Measurements from ENCODE around the gene OTOA. TPM values are rescaled to one million over a fixed set of nuclear protein-coding genes. Genes with fewer than 3 reads are reported as not detected.
"Not testable (repeated sequence)": the region's sequence is repeated elsewhere in the genome, so short reads cannot be mapped to it uniquely, and the experiment has no call there.

Gene OTOA
- total and polyA plus RNA-seq, 4 donors = 0.21 to 0.32 TPM; not detected in 2

GRCh38 chr16:21708533-21709115 lies 44.9 kb downstream of the OTOA start:
- WGBS, 2 donors = 6 to 9% methylated on average over 10 of the region's 10 CpGs
- H3K27me3 ChIP-seq (ENCODE audit: control insufficient read depth in 1 of 2, insufficient read depth in 2 of 2, low read length in 1 of 2) = no peaks in the 10 kb centered on the region
- no peaks in the 10 kb centered on the region for H3K9me3 ChIP-seq (ENCODE audit: control insufficient read depth, low read length)
- no peak overlapping the region for H3K4me3 ChIP-seq (ENCODE audit: low read length in 2 of 2)
- ATAC-seq (ENCODE audit: low FRiP score) (peak; percentile 59), DNase-seq (peak; percentile 73 to 79)
- H3K27ac ChIP-seq (ENCODE audit: low read depth in 1 of 2, low read length in 2 of 2) = no peak overlapping the region
- no peaks in the 10 kb centered on the region for H3K36me3 ChIP-seq (ENCODE audit: control insufficient read depth in 1 of 2, insufficient read depth in 2 of 2, low read length in 1 of 2)
- H3K4me1 ChIP-seq (ENCODE audit: control insufficient read depth in 1 of 2, insufficient read depth in 2 of 2, low read length in 2 of 2) = no peaks in the 10 kb centered on the region
- intact Hi-C loops (cut with DNase I) = loop anchor here (5.0 to 10.0 kb wide), 2 partner anchors 51 to 54 kb away; partner anchors contain the start of gene IGSF6 (in 1 of the 2)

- Histone ChIP-seq H3K27ac (ENCODE audit: low read depth in 1 of 2, low read length in 2 of 2) (no peak overlapping the region), H3K27me3 (ENCODE audit: control insufficient read depth in 1 of 2, insufficient read depth in 2 of 2, low read length in 1 of 2) (no peaks in the 10 kb centered on the region), H3K36me3 (ENCODE audit: control insufficient read depth in 1 of 2, insufficient read depth in 2 of 2, low read length in 1 of 2) (no peaks in the 10 kb centered on the region), H3K4me1 (ENCODE audit: control insufficient read depth in 1 of 2, insufficient read depth in 2 of 2, low read length in 2 of 2) (no peaks in the 10 kb centered on the region), H3K9me3 (ENCODE audit: control insufficient read depth, low read length) (no peaks in the 10 kb centered on the region), H3K4me3 (ENCODE audit: low read length in 2 of 2) (no peak overlapping the region)
- DNase-seq (no peak), ATAC-seq (ENCODE audit: low FRiP score) (no peak)
- intact Hi-C loops (cut with DNase I) = loop anchor here in 1 of 2 donors (5.0 kb wide), 1 partner anchor 129 kb away; no protein-coding TSS in a partner anchor
- WGBS, 2 donors = 77 to 79% methylated on average over 4 of the region's 4 CpGs
Measured at GRCh38 chr16:21710938-21711337, 47.2 kb downstream of the OTOA start.

GRCh38 chr16:21713549-21714368 lies 50.0 kb downstream of the OTOA start:
- H3K4me3 ChIP-seq (ENCODE audit: low read length in 2 of 2) = no peak overlapping the region
- no peak overlapping the region for H3K27ac ChIP-seq (ENCODE audit: low read depth in 1 of 2, low read length in 2 of 2)
- ATAC-seq (ENCODE audit: low FRiP score) = no peak
- WGBS, 2 donors = 77 to 78% methylated on average over 5 of the region's 5 CpGs
- no peaks in the 10 kb centered on the region for H3K27me3 ChIP-seq (ENCODE audit: control insufficient read depth in 1 of 2, insufficient read depth in 2 of 2, low read length in 1 of 2)
- no peaks in the 10 kb centered on the region for H3K9me3 ChIP-seq (ENCODE audit: control insufficient read depth, low read length)
- intact Hi-C loops (cut with DNase I) = loop anchor here in 1 of 2 donors (5.0 kb wide), 1 partner anchor 131 kb away; no protein-coding TSS in a partner anchor
- H3K36me3 ChIP-seq (ENCODE audit: control insufficient read depth in 1 of 2, insufficient read depth in 2 of 2, low read length in 1 of 2) = no peaks in the 10 kb centered on the region
- no peaks in the 10 kb centered on the region for H3K4me1 ChIP-seq (ENCODE audit: control insufficient read depth in 1 of 2, insufficient read depth in 2 of 2, low read length in 2 of 2)
- no peak for DNase-seq

GRCh38 chr16:21714369-21714618 lies 50.5 kb downstream of the OTOA start:
- not testable (repeated sequence) for H3K27ac ChIP-seq (ENCODE audit: low read depth in 1 of 2, low read length in 2 of 2); ATAC-seq (ENCODE audit: low FRiP score); DNase-seq; H3K9me3 ChIP-seq (ENCODE audit: control insufficient read depth, low read length); H3K27me3 ChIP-seq (ENCODE audit: control insufficient read depth in 1 of 2, insufficient read depth in 2 of 2, low read length in 1 of 2); H3K4me3 ChIP-seq (ENCODE audit: low read length in 2 of 2); H3K4me1 ChIP-seq (ENCODE audit: control insufficient read depth in 1 of 2, insufficient read depth in 2 of 2, low read length in 2 of 2); H3K36me3 ChIP-seq (ENCODE audit: control insufficient read depth in 1 of 2, insufficient read depth in 2 of 2, low read length in 1 of 2)
- intact Hi-C loops (cut with DNase I) = loop anchor here in 1 of 2 donors (5.0 kb wide), 1 partner anchor 132 kb away; no protein-coding TSS in a partner anchor

GRCh38 chr16:21717608-21718007 lies 53.8 kb downstream of the OTOA start:
- no peak for ATAC-seq (ENCODE audit: low FRiP score)
- intact Hi-C loops (cut with DNase I) = no loop called here
- no peak overlapping the region for H3K4me3 ChIP-seq (ENCODE audit: low read length in 2 of 2)
- 70 to 73% methylated on average over 10 of the region's 10 CpGs for WGBS, 2 donors
- no peaks in the 10 kb centered on the region for H3K36me3 ChIP-seq (ENCODE audit: control insufficient read depth in 1 of 2, insufficient read depth in 2 of 2, low read length in 1 of 2)
- H3K27ac ChIP-seq (ENCODE audit: low read depth in 1 of 2, low read length in 2 of 2) = no peak overlapping the region
- H3K4me1 ChIP-seq (ENCODE audit: control insufficient read depth in 1 of 2, insufficient read depth in 2 of 2, low read length in 2 of 2) = no peaks in the 10 kb centered on the region
- H3K27me3 ChIP-seq (ENCODE audit: control insufficient read depth in 1 of 2, insufficient read depth in 2 of 2, low read length in 1 of 2) = no peaks in the 10 kb centered on the region
- no peaks in the 10 kb centered on the region for H3K9me3 ChIP-seq (ENCODE audit: control insufficient read depth, low read length)
- no peak for DNase-seq

- Histone ChIP-seq H3K4me3 (ENCODE audit: low read length in 2 of 2) (no peak overlapping the region), H3K27ac (ENCODE audit: low read depth in 1 of 2, low read length in 2 of 2) (no peak overlapping the region), H3K36me3 (ENCODE audit: control insufficient read depth in 1 of 2, insufficient read depth in 2 of 2, low read length in 1 of 2) (no peaks in the 10 kb centered on the region), H3K9me3 (ENCODE audit: control insufficient read depth, low read length) (no peaks in the 10 kb centered on the region), H3K27me3 (ENCODE audit: control insufficient read depth in 1 of 2, insufficient read depth in 2 of 2, low read length in 1 of 2) (no peaks in the 10 kb centered on the region), H3K4me1 (ENCODE audit: control insufficient read depth in 1 of 2, insufficient read depth in 2 of 2, low read length in 2 of 2) (no peaks in the 10 kb centered on the region)
- 34 to 38% methylated on average over 6 of the region's 6 CpGs for WGBS, 2 donors
- ATAC-seq (ENCODE audit: low FRiP score) (no peak), DNase-seq (no peak)
- intact Hi-C loops (cut with DNase I) = no loop called here
Measured at GRCh38 chr16:21719283-21719682, 55.5 kb downstream of the OTOA start.

- Histone ChIP-seq H3K27ac (ENCODE audit: low read depth in 1 of 2, low read length in 2 of 2) (no peak overlapping the region), H3K4me1 (ENCODE audit: control insufficient read depth in 1 of 2, insufficient read depth in 2 of 2, low read length in 2 of 2) (no peaks in the 10 kb centered on the region), H3K27me3 (ENCODE audit: control insufficient read depth in 1 of 2, insufficient read depth in 2 of 2, low read length in 1 of 2) (no peaks in the 10 kb centered on the region), H3K9me3 (ENCODE audit: control insufficient read depth, low read length) (no peaks in the 10 kb centered on the region), H3K4me3 (ENCODE audit: low read length in 2 of 2) (no peak overlapping the region), H3K36me3 (ENCODE audit: control insufficient read depth in 1 of 2, insufficient read depth in 2 of 2, low read length in 1 of 2) (no peaks in the 10 kb centered on the region)
- WGBS, 2 donors = 89 to 94% methylated on average over 2 of the region's 2 CpGs
- intact Hi-C loops (cut with DNase I) = no loop called here
- DNase-seq (no peak), ATAC-seq (ENCODE audit: low FRiP score) (no peak)
Measured at GRCh38 chr16:21720533-21720932, 56.8 kb downstream of the OTOA start.

- intact Hi-C loops (cut with DNase I) = no loop called here
- no peak for ATAC-seq (ENCODE audit: low FRiP score)
- H3K4me3 ChIP-seq (ENCODE audit: low read length in 2 of 2) = no peak overlapping the region
- H3K36me3 ChIP-seq (ENCODE audit: control insufficient read depth in 1 of 2, insufficient read depth in 2 of 2, low read length in 1 of 2) = no peaks in the 10 kb centered on the region
- DNase-seq = no peak
- H3K27me3 ChIP-seq (ENCODE audit: control insufficient read depth in 1 of 2, insufficient read depth in 2 of 2, low read length in 1 of 2) = no peaks in the 10 kb centered on the region
- WGBS, 2 donors = 72 to 78% methylated on average over 7 of the region's 7 CpGs
- H3K4me1 ChIP-seq (ENCODE audit: control insufficient read depth in 1 of 2, insufficient read depth in 2 of 2, low read length in 2 of 2) = no peaks in the 10 kb centered on the region
- H3K9me3 ChIP-seq (ENCODE audit: control insufficient read depth, low read length) = no peaks in the 10 kb centered on the region
- no peak overlapping the region for H3K27ac ChIP-seq (ENCODE audit: low read depth in 1 of 2, low read length in 2 of 2)
Measured at GRCh38 chr16:21722771-21723455, 59.1 kb downstream of the OTOA start.

Measured in aorta (tissue), 5 donors.